Activated T-cell treated with anti-CD3 and anti-CD28 coated beads, Interleukin-2, amount 50 U/mL, for 24 hours (primary cell): ENCODE results near the gene TBX15.

Experiments
- DNase-seq: peaks from one replicate; pipeline ENCODE4 v3.0.0-alpha.2; 2020
- H3K27ac Mint-ChIP-seq: 2 replicates; pipeline ENCODE4 v1.8.0; 2020; ENCODE audit warnings: mild to moderate bottlenecking, mixed read lengths
- H3K27me3 Mint-ChIP-seq: 2 replicates; pipeline ENCODE4 v1.8.0; 2020; ENCODE audit warnings: mixed read lengths
- H3K36me3 Mint-ChIP-seq: 2 replicates; pipeline ENCODE4 v1.8.0; 2020; ENCODE audit warnings: low read depth, mixed read lengths
- H3K4me1 Mint-ChIP-seq: 2 replicates; pipeline ENCODE4 v1.8.0; 2020; ENCODE audit warnings: low read depth, mixed read lengths
- H3K4me3 Mint-ChIP-seq: 2 replicates; pipeline ENCODE4 v1.8.0; 2020; ENCODE audit warnings: mild to moderate bottlenecking, moderate library complexity, mixed read lengths
- H3K9me3 Mint-ChIP-seq: 2 replicates; pipeline ENCODE4 v1.8.0; 2020; ENCODE audit warnings: mixed read lengths

TBX15 gene

GRCh38 chr1:118988186-118989005, at the start of gene TBX15:
TSS of gene TBX15 (minus strand) at chr1:118988343. CDS start at chr1:118987795, 548 bp downstream.
- Mint-ChIP-seq H3K36me3 (peaks cover 2% of the 10 kb centered on the region), H3K4me3 (peak within 1 kb of the TSS; percentile 48), H3K4me1 (peaks cover 37% of the 10 kb centered on the region), H3K27me3 (peaks cover 97% of the 10 kb centered on the region), H3K9me3 (peaks cover 10% of the 10 kb centered on the region), H3K27ac (peak within 1 kb of the TSS; percentile 67)
- no peak for DNase-seq

DNA sequence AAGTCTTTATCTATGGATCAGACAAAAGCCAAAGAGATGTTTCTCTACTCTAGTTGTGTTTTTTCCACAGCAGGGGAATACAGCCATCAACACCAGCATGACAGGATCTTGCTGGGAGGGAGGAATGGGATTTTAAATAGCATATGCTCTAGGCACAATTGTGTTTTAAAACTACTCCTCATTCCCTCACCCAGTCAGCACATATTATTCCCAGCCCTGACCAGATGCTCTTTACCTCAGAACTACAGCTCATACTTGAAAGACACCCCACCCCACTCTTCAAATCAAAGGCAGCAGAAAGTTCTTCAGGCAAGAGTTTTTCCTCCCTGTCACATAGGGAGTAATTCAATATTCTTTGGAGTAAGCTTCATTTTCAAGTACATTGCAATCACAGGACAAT, 46.2 kb upstream of the TBX15 start:
- DNase-seq: no peak
- Mint-ChIP-seq H3K4me3 (no peak overlapping the region), H3K36me3 (peaks cover 95% of the 10 kb centered on the region), H3K4me1 (no peaks in the 10 kb centered on the region), H3K9me3 (peaks cover 6% of the 10 kb centered on the region), H3K27ac (no peak overlapping the region), H3K27me3 (no peaks in the 10 kb centered on the region)

GRCh38 chr1:119032986-119033385, 44.8 kb upstream of the TBX15 start:
- Mint-ChIP-seq H3K27me3 (no peaks in the 10 kb centered on the region), H3K4me1 (no peaks in the 10 kb centered on the region), H3K4me3 (no peak overlapping the region), H3K36me3 (peaks cover 87% of the 10 kb centered on the region), H3K27ac (no peak overlapping the region), H3K9me3 (peaks cover 6% of the 10 kb centered on the region)
- DNase-seq: no peak

DNA sequence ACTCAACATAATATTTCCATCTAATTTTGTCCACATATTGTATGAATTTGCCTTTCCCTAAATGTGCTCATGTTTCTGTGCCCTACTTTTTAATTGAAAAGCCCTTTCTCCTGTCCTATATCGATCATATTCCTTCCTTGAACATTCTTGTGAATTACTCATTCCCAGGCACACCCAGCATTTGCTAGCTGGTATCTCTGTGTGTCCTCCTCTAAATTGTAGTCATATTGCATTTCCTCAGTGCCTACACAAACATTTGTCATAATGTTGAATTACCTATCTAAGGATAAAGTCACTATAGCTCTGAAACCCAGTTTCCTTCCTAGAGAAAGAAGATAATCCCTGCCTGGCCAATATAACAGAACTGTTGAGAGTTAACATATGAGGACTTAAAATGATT, 39.6 kb upstream of the TBX15 start:
- Mint-ChIP-seq H3K27me3 (no peaks in the 10 kb centered on the region), H3K27ac (no peak overlapping the region), H3K9me3 (peaks cover 13% of the 10 kb centered on the region), H3K36me3 (peaks cover 49% of the 10 kb centered on the region), H3K4me3 (no peak overlapping the region), H3K4me1 (no peaks in the 10 kb centered on the region)
- no peak for DNase-seq

- DNase-seq: no peak
- no peak overlapping the region for H3K27ac Mint-ChIP-seq
- peaks cover 13% of the 10 kb centered on the region for H3K9me3 Mint-ChIP-seq
- H3K27me3 Mint-ChIP-seq: no peaks in the 10 kb centered on the region
- H3K4me1 Mint-ChIP-seq: no peaks in the 10 kb centered on the region
- H3K4me3 Mint-ChIP-seq: no peak overlapping the region
- peaks cover 43% of the 10 kb centered on the region for H3K36me3 Mint-ChIP-seq
Observed at GRCh38 chr1:119026956-119027355, 38.8 kb upstream of the TBX15 start.

DNA sequence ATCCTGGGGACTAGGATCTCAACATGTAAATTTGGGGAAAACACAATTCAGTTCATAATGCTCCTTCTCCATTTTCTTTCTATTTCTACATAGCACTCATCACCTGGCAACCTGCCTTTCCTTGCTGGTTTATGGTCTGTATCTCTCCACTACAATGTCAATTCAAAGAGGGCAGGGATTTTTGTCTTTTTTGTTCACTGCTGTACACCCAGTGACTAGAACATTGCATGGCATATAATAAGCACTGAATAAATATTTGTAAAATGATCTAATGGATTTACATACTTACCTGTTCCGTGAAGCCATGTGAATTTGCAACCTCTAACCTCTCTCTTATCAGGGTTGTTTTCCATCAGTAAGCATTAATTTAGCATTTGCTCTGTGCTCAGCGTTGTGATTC, 27.4 kb upstream of the TBX15 start:
- Mint-ChIP-seq H3K36me3 (peaks cover 29% of the 10 kb centered on the region), H3K27me3 (peaks cover 29% of the 10 kb centered on the region), H3K4me1 (no peaks in the 10 kb centered on the region), H3K4me3 (no peak overlapping the region), H3K27ac (no peak overlapping the region), H3K9me3 (peaks cover 32% of the 10 kb centered on the region)
- no peak for DNase-seq

GRCh38 chr1:119012383-119012782, 24.2 kb upstream of the TBX15 start:
- Mint-ChIP-seq H3K4me1 (peaks cover 10% of the 10 kb centered on the region), H3K9me3 (peaks cover 19% of the 10 kb centered on the region), H3K27me3 (peaks cover 57% of the 10 kb centered on the region), H3K4me3 (no peak overlapping the region), H3K27ac (no peak overlapping the region), H3K36me3 (peaks cover 7% of the 10 kb centered on the region)
- DNase-seq: no peak

DNA sequence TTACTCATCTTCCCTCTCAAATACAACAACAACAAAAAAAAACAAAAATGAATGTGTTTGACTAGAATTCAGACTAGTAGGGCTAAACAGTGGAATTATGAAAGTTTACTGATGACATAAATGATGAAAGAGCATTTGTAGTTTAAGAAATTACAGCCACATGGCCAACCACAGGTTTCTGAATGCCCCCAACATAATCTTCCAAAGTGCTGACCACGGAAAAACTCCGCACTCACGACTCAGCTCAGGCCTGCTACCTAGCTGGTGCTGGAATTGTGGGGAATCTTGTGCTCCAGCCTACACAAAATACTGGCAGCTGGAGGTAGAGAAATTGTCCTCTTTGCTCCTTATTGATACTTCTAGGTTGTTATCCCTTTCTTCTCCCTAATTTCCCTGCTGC, 23.6 kb upstream of the TBX15 start:
- DNase-seq: no peak
- Mint-ChIP-seq H3K4me1 (peaks cover 10% of the 10 kb centered on the region), H3K27ac (no peak overlapping the region), H3K4me3 (no peak overlapping the region), H3K9me3 (peaks cover 16% of the 10 kb centered on the region), H3K27me3 (peaks cover 63% of the 10 kb centered on the region), H3K36me3 (peaks cover 5% of the 10 kb centered on the region)

DNA sequence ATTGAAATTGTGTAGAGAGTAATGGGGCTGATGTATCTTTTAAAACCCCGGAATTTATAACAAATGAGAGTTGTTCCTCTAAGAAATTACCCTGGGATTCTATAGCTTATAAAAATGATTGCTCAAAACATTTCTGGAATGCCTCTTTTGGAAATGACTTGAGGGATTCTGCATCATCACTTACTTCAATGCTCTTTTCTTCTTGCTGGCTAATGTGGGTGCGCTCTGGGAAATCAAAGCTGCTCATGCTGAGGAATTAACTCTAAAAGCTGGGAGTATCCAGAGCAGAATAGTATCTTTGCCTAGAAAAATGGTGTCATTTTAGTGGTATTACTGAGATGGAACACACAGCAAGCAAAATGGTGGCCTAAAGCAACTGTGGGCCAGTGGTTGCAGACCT, 23.0 kb upstream of the TBX15 start:
- no peak overlapping the region for H3K4me3 Mint-ChIP-seq
- peaks cover 19% of the 10 kb centered on the region for H3K9me3 Mint-ChIP-seq
- no peak for DNase-seq
- H3K27ac Mint-ChIP-seq: no peak overlapping the region
- peaks cover 15% of the 10 kb centered on the region for H3K4me1 Mint-ChIP-seq
- peaks cover 69% of the 10 kb centered on the region for H3K27me3 Mint-ChIP-seq
- H3K36me3 Mint-ChIP-seq: peaks cover 3% of the 10 kb centered on the region

- H3K27ac Mint-ChIP-seq: no peak overlapping the region
- no peak for DNase-seq
- H3K4me3 Mint-ChIP-seq: no peak overlapping the region
- H3K36me3 Mint-ChIP-seq: no peaks in the 10 kb centered on the region
- peaks cover 15% of the 10 kb centered on the region for H3K4me1 Mint-ChIP-seq
- peaks cover 74% of the 10 kb centered on the region for H3K27me3 Mint-ChIP-seq
- peaks cover 24% of the 10 kb centered on the region for H3K9me3 Mint-ChIP-seq
Observed at GRCh38 chr1:119010201-119010600, 22.1 kb upstream of the TBX15 start.

DNA sequence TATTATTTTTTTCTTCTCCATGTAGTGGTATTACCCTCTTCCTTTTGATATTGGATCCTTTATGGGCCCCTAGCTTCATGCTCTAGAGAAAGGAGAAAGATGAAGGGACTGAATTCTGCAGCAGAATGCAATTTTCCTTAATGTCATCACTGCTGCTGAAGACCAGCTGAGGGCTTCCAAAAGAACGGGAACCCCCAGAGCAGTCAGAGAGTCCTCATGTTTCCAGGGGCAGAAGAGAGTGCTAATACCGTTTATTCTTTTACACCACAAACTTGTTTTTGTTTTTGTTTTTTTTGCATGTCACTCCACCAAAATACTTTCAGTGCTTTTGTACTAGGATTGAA, 21.1 kb upstream of the TBX15 start:
- H3K4me3 Mint-ChIP-seq: no peak overlapping the region

DNA sequence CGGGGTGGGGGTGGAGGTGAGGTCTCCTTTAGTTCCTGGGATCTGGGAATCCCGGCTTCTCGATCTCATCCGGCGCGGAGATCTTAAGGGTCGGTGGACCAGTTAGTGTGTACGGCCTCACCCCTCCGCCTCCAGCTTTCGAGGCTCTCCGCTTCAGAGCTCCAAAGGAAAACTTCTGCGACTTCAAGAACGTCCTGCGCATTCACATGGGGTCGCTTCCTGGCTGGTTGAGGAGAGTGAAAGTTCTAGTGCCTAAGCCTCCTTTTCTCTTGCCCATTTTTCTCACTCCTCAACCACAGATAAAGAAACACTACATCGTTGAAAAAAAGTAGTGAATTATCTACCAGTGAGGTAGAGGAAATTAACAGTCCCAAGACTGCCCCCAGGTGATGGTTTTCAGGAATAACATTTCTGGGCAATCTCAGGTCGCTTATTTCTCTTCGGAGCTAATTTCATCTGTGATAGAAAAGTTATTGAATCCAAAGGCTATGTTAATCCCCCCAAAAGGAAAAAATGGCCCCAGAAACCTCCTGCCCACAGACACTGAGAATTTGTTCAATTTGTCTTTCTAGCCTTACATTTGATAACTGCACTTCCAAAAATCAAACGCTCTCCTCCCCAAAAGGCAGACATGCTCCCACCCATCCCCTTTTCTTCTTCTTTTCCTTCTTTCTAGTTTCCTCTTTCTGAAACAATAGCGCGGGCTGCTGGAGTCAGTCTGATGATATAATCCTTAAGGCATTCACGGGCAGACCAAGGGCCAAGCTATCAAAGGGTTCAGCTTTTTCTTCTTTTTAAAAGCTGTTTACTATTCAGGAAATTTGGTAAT, 20.6 kb upstream of the TBX15 start:
- DNase-seq: no peak
- peaks cover 87% of the 10 kb centered on the region for H3K27me3 Mint-ChIP-seq
- no peaks in the 10 kb centered on the region for H3K36me3 Mint-ChIP-seq
- H3K4me1 Mint-ChIP-seq: peaks cover 15% of the 10 kb centered on the region
- H3K27ac Mint-ChIP-seq: no peak overlapping the region
- peak overlapping the region; percentile 38 for H3K4me3 Mint-ChIP-seq
- peaks cover 17% of the 10 kb centered on the region for H3K9me3 Mint-ChIP-seq

More for the DNA sequence above, 21.1 kb upstream of the TBX15 start:
- no peak overlapping the region for H3K27ac Mint-ChIP-seq
- peaks cover 17% of the 10 kb centered on the region for H3K9me3 Mint-ChIP-seq
- peaks cover 15% of the 10 kb centered on the region for H3K4me1 Mint-ChIP-seq
- peaks cover 83% of the 10 kb centered on the region for H3K27me3 Mint-ChIP-seq
- no peaks in the 10 kb centered on the region for H3K36me3 Mint-ChIP-seq
- DNase-seq: no peak

DNA sequence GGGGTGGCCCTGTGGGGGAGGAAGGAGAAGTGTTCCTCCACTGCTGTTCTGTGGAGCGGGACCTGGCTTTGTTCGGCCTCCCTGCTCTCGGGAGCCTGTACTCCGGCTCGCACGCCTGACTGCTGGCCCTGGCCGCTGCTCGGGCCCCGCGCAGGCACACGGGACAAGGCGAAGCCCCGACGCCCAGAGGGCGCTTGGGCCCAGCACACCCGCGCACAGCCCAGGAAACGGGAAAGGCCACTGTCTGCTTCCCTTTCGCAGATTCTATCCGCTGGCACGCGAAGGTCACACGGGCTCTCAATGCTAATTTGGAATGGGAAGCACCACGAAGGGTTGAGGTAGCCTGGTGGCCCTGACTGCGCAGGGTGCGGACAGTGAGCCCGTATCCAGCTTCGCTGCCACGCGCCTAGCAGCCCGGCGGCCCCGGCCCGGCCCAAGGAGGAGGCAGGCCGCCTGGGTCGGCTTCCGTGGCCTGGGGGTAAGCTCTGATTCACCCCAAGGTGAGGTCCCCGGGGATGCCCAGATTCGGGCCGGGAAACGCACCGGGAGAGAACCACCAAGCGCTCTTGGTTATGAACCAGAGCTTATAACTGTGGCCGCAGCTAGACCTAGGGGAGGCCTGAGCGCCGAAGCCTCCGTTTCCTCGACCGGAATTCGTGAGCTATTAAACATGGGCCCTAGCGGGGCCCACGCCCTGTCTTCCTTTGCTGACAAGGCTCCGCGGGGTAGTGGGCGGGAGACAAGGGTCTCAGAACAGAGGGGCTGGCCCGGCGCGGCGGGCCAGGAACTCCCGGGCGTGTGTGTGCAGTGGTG, 19.7 kb upstream of the TBX15 start:
- peak overlapping the region; percentile 38 for H3K4me3 Mint-ChIP-seq
- H3K9me3 Mint-ChIP-seq: peaks cover 20% of the 10 kb centered on the region
- no peak overlapping the region for H3K27ac Mint-ChIP-seq
- H3K4me1 Mint-ChIP-seq: peaks cover 15% of the 10 kb centered on the region
- H3K36me3 Mint-ChIP-seq: no peaks in the 10 kb centered on the region
- H3K27me3 Mint-ChIP-seq: peaks cover 92% of the 10 kb centered on the region
- DNase-seq: no peak

DNA sequence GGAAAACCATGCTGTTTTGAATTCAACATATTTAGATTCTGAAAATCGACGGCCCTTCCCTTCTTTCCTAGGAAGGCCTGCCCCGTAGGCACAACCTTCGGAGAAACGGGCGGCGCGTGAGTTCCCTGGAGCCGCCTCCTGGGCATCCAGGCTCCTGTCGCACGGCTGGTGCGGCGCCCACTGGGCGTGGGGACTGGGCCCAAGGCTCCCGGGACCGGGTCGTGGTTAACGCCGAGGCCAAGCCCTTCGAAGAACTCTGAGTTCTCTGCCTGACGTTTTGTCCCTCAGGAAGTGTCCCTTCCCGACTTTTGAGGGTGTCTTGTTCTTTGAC, 19.2 kb upstream of the TBX15 start:
- Mint-ChIP-seq H3K9me3 (peaks cover 17% of the 10 kb centered on the region), H3K4me1 (peaks cover 15% of the 10 kb centered on the region), H3K27ac (no peak overlapping the region), H3K27me3 (peaks cover 92% of the 10 kb centered on the region), H3K4me3 (no peak overlapping the region), H3K36me3 (no peaks in the 10 kb centered on the region)
- DNase-seq: no peak
